CD4-positive, alpha-beta T cell (primary cell): Measurements from ENCODE around the gene SNHG17. TPM values are rescaled to one million over a fixed set of nuclear protein-coding genes. Genes with fewer than 3 reads are reported as not detected.

Source experiments
- ATAC-seq: fragments of 200-7000 bp; cut with Tn5 transposase; one replicate; pipeline ENCODE4 v1.10.0; 2022; ENCODE audit warnings: mild to moderate bottlenecking; ENCODE audit not compliant: poor library complexity
- CTCF ChIA-PET: fragments of 350-600 bp; sonication (Branson Sonifier 250); formaldehyde crosslinking; loops from one replicate; lab custom pipeline; 2021; ENCODE audit warnings: antibody characterized with exemption, inconsistent platforms; lab: Charles Lee
- POLR2A ChIA-PET: fragments of 350-600 bp; sonication (Branson Sonifier 250); formaldehyde crosslinking; loops from one replicate; lab custom pipeline; 2021; ENCODE audit warnings: antibody characterized with exemption, inconsistent platforms; lab: Charles Lee
- DNase-seq, 14 experiments: peaks; one replicate each; pipeline ENCODE4 v3.0.0-alpha.2; 2013 to 2020; ENCODE audit warnings: mixed read lengths in 2 of 14
- H3K27ac ChIP-seq, 2 donors: one replicate each; pipeline versions ENCODE4 v1.5.1 to v1.7.0; 2013; ENCODE audit warnings: low read length in 2 of 2, low read depth in 1 of 2, mild to moderate bottlenecking in 1 of 2
- H3K27me3 ChIP-seq, 2 experiments: 1 replicate in 1 of 2; 2 replicates in 1 of 2; pipeline versions ENCODE4 v1.6.1 to v1.7.0; 2013; ENCODE audit warnings: low read length in 2 of 2, control low read depth in 1 of 2, mild to moderate bottlenecking in 1 of 2, moderate library complexity in 1 of 2; ENCODE audit not compliant: insufficient read depth in 2 of 2, control insufficient read depth in 1 of 2
- H3K36me3 ChIP-seq: one replicate; pipeline ENCODE4 v1.6.1; 2013; ENCODE audit warnings: low read length, control low read depth; ENCODE audit not compliant: insufficient read depth
- H3K4me1 ChIP-seq: one replicate; pipeline ENCODE4 v1.6.1; 2013; ENCODE audit warnings: low read length, control low read depth; ENCODE audit not compliant: insufficient read depth
- H3K4me3 ChIP-seq: one replicate; pipeline ENCODE4 v1.5.1; 2013; ENCODE audit warnings: mild to moderate bottlenecking, low read length, moderate library complexity
- H3K9me3 ChIP-seq, 2 experiments: 1 replicate in 1 of 2; 2 replicates in 1 of 2; pipeline versions ENCODE4 v1.6.1 to v1.7.0; 2013; ENCODE audit warnings: low read length in 2 of 2, mild to moderate bottlenecking in 2 of 2, control low read depth in 1 of 2, moderate library complexity in 1 of 2; ENCODE audit not compliant: control insufficient read depth in 1 of 2, insufficient read depth in 1 of 2
- H3K27ac Mint-ChIP-seq: one replicate; pipeline ENCODE4 v1.8.0; 2020; ENCODE audit warnings: mixed read lengths
- H3K27me3 Mint-ChIP-seq: one replicate; pipeline ENCODE4 v1.8.0; 2021; ENCODE audit warnings: mixed read lengths
- H3K36me3 Mint-ChIP-seq: one replicate; pipeline ENCODE4 v1.8.0; 2021; ENCODE audit warnings: low read depth, mixed read lengths
- H3K4me1 Mint-ChIP-seq: one replicate; pipeline ENCODE4 v1.8.0; 2021; ENCODE audit warnings: low read depth, mixed read lengths
- H3K4me3 Mint-ChIP-seq: one replicate; pipeline ENCODE4 v1.8.0; 2020; ENCODE audit warnings: mild to moderate bottlenecking, mixed read lengths
- H3K9me3 Mint-ChIP-seq: one replicate; pipeline ENCODE4 v1.8.0; 2020; ENCODE audit warnings: mixed read lengths
- CTCF ChIP-seq: fragments of 200-600 bp; IDR thresholded peaks from one replicate; pipeline ENCODE4 v1.8.0; 2022; ENCODE audit warnings: antibody characterized with exemption, mild to moderate bottlenecking
- intact Hi-C, 2 experiments: fragments of 100-400 bp; cut with DNase I in 1 of 2; cut with micrococcal nuclease in 1 of 2; formaldehyde crosslinking; loops; one replicate each; pipeline versions ENCODE4 v1.15.1 to v1.9.0; 2023 to 2025; cut with DNase I, micrococcal nuclease
- total RNA-seq, 174 experiments: library from RNA in 2 of 174; stranded (reverse) in 2 of 174; gene quantifications; one replicate each; pipeline ENCODE4 v1.2.3 and lab custom pipeline; 2021 to 2026

SNHG17 gene
- total RNA-seq, 2 experiments from 2014 or later = 94.1 to 99.3 TPM

GRCh38 chr20:38473367-38473795, 38.3 kb upstream of the SNHG17 start:
- no peak for TF ChIP-seq CTCF
- H3K36me3 Mint-ChIP-seq = peaks cover 19% of the 10 kb centered on the region
- no peaks in the 10 kb centered on the region for H3K27me3 Mint-ChIP-seq
- Histone ChIP-seq H3K36me3 (no peaks in the 10 kb centered on the region), H3K27me3 (peaks cover 0 to 3% of the 10 kb centered on the region in 2 experiments), H3K4me1 (peaks cover 29% of the 10 kb centered on the region), H3K4me3 (peak overlapping the region; percentile 84), H3K27ac (peak overlapping the region in 1 of 2 donors; percentile 75), H3K9me3 (no peaks in the 10 kb centered on the region)
- no peak for ATAC-seq
- ChIA-PET CTCF (interaction anchor here (3.4 to 5.4 kb wide), 2 partner anchors 26 to 38 kb away, joined by 32 to 52 read pairs; partner anchors contain the start of gene SNHG17), POLR2A (interaction anchor here (2.8 to 4.0 kb wide), 2 partner anchors 26 to 39 kb away, joined by 51 to 56 read pairs; partner anchors contain the start of gene SNHG17)
- H3K4me3 Mint-ChIP-seq = peak overlapping the region; percentile 88
- peak in 1 of 14 experiments; percentile 2 for DNase-seq
- no peaks in the 10 kb centered on the region for H3K9me3 Mint-ChIP-seq
- peak overlapping the region; percentile 80 for H3K27ac Mint-ChIP-seq
- H3K4me1 Mint-ChIP-seq = peaks cover 63% of the 10 kb centered on the region
- intact Hi-C loops = loop anchor here (5.0 to 10.0 kb wide), 5 partner anchors 274 to 1296 kb away; partner anchors contain the start of genes ACTR5 (in 1 of the 2), CTNNBL1 (in 1 of the 2), DHX35 (in 1 of the 2) and MROH8 (in 1 of the 2)

DNA sequence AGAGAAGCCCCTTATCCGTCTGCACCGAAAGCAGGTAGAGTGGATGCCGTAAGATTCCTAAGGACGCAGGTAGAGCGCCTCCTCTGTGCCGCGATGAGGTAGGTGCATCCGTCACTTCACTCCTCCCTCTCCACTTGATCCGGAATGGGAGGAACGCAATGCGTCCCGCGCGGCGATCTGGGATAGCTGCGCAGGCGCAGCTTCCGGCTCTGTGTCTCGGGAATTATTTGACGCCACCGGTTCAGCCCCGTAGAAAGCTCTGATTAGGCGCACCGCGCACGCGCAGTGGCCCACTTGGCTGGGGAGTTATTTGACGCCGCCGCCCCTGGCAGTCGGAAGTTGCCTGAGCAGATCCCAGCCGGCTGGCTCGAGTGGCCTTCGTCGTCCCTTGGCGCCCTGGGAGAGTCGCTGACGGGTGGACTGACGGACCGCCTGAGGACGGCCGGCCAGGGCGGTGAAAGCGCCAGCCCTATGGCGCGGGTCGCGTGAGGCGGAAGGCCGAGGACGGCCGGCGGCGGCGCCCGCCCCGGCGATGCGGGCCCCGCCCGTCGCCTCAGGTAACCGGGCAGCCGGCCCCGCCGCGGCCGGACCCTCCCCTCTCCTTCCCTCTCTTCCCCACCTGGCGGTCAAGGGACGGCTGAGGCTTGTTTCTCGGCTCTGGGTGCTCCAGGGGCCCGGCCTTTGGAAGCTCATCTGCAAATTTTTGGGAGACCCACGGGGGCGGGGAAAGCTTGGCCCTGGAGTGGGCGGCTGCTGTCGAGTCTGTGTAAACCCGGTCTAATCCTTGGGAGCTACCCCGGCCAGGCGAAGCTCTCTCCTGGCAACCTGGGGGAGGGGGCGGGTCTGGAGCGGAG, 37.6 kb upstream of the SNHG17 start, which contains the start of gene RALGAPB:
RALGAPB (plus strand) TSS at position 331 of the 854 bp plus-strand sequence. CDS start 15,590 bp downstream, outside the sequence.
- Mint-ChIP-seq H3K4me3 (peak within 1 kb of the TSS; percentile 89), H3K4me1 (peaks cover 58% of the 10 kb centered on the region), H3K27ac (peak within 1 kb of the TSS; percentile 88), H3K27me3 (no peaks in the 10 kb centered on the region), H3K36me3 (peaks cover 19% of the 10 kb centered on the region), H3K9me3 (no peaks in the 10 kb centered on the region)
- Histone ChIP-seq H3K9me3 (no peaks in the 10 kb centered on the region), H3K36me3 (no peaks in the 10 kb centered on the region), H3K4me3 (peak within 1 kb of the TSS; percentile 84), H3K4me1 (peaks cover 27% of the 10 kb centered on the region), H3K27me3 (peaks cover 0 to 3% of the 10 kb centered on the region in 2 experiments), H3K27ac (peak within 1 kb of the TSS; percentile 37 to 81)
- intact Hi-C loops = loop anchor here (1.0 to 10.0 kb wide), 7 partner anchors 26 to 1295 kb away; partner anchors contain the start of genes SNHG17 (in 2 of the 2), ACTR5 (in 1 of the 2), CTNNBL1 (in 1 of the 2) and DHX35 (in 1 of the 2)
- ChIA-PET POLR2A (interaction anchor here (0.6 to 4.0 kb wide), 9 partner anchors 11 to 489 kb away, joined by 3 to 56 read pairs (median 4); partner anchors contain the start of genes DHX35, RPRD1B and SNHG17), CTCF (interaction anchor here (0.7 to 5.4 kb wide), 4 partner anchors 26 to 37 kb away, joined by 4 to 52 read pairs (median 18); partner anchors contain the start of gene SNHG17)
- ATAC-seq (peak; percentile 95), DNase-seq (peak; percentile 96 to 100 (median 98))
- TF ChIP-seq CTCF = peak; percentile 61

GRCh38 chr20:38471987-38472512, 36.9 kb upstream of the SNHG17 start:
- peak overlapping the region; percentile 37 to 81 for H3K27ac ChIP-seq

More at GRCh38 chr20:38471987-38472512, 36.9 kb upstream of the SNHG17 start:
- CTCF ChIA-PET = interaction anchor here (0.7 to 5.4 kb wide), 4 partner anchors 25 to 36 kb away, joined by 4 to 52 read pairs (median 18); partner anchors contain the start of gene SNHG17
- POLR2A ChIA-PET = interaction anchor here (0.6 to 4.0 kb wide), 9 partner anchors 11 to 490 kb away, joined by 3 to 56 read pairs (median 4); partner anchors contain the start of genes DHX35, RPRD1B and SNHG17
- Mint-ChIP-seq H3K27ac (peak overlapping the region; percentile 88), H3K9me3 (no peaks in the 10 kb centered on the region), H3K36me3 (peaks cover 19% of the 10 kb centered on the region), H3K27me3 (no peaks in the 10 kb centered on the region), H3K4me1 (peaks cover 51% of the 10 kb centered on the region), H3K4me3 (peak overlapping the region; percentile 89)
- no peak for TF ChIP-seq CTCF
- ATAC-seq (peak; percentile 7), DNase-seq (peak in 1 of 14 experiments; percentile 10)
- peaks cover 0 to 3% of the 10 kb centered on the region in 2 experiments for H3K27me3 ChIP-seq
- H3K4me3 ChIP-seq = peak overlapping the region; percentile 84
- no peaks in the 10 kb centered on the region for H3K9me3 ChIP-seq
- H3K4me1 ChIP-seq = peaks cover 25% of the 10 kb centered on the region
- H3K36me3 ChIP-seq = no peaks in the 10 kb centered on the region
- intact Hi-C loops = loop anchor here (1.0 to 10.0 kb wide), 7 partner anchors 26 to 1295 kb away; partner anchors contain the start of genes SNHG17 (in 2 of the 2), ACTR5 (in 1 of the 2), CTNNBL1 (in 1 of the 2) and DHX35 (in 1 of the 2)
